SK-N-SH (cell line): Measurements from ENCODE around the gene ARHGAP15. TPM values are rescaled to one million over a fixed set of nuclear protein-coding genes. Genes with fewer than 3 reads are reported as not detected.

ENCODE experiments used
- CTCF ChIA-PET: fragments of 300-600, 350-600 bp; formaldehyde crosslinking; extraction: SDS; loops from one replicate; lab custom pipeline; 2021; lab: Yijun Ruan, JAX
- POLR2A ChIA-PET: fragments of 350-600 bp; sonication (Branson Sonifier 250); formaldehyde crosslinking; extraction: SDS; loops from one replicate; lab custom pipeline; 2020; ENCODE audit warnings: antibody characterized with exemption, inconsistent platforms; lab: Yijun Ruan, JAX
- DNase-seq: peaks from one replicate; pipeline ENCODE4 v3.0.0; 2012
- H2AFZ ChIP-seq: fragments of 200-600 bp; sonication (generic); 2 replicates; pipeline ENCODE4 v1.8.1; 2016; ENCODE audit warnings: antibody characterized with exemption, mild to moderate bottlenecking, low read depth
- H3F3A ChIP-seq: fragments of 200-600 bp; sonication (generic); replicated peaks from 2 replicates; pipeline ENCODE3; 2016; ENCODE audit warnings: antibody characterized with exemption, mild to moderate bottlenecking; ENCODE audit not compliant: insufficient read depth
- H3K27ac ChIP-seq, 2 experiments: fragments of 200-500 bp in 1 of 2; fragments of 200-600 bp in 1 of 2; sonication (Bioruptor generic) in 1 of 2; sonication (generic), shearing (Covaris generic) in 1 of 2; 2 replicates each; pipeline versions ENCODE4 v1.5.1 to v1.6.1; 2014 to 2016; ENCODE audit warnings: low read depth in 2 of 2, inconsistent platforms in 1 of 2, low read length in 1 of 2, mild to moderate bottlenecking in 1 of 2, mixed read lengths in 1 of 2
- H3K27me3 ChIP-seq: fragments of 200-600 bp; sonication (generic), shearing (Covaris generic); 2 replicates; pipeline ENCODE4 v1.6.1; 2016; ENCODE audit warnings: mixed run types; ENCODE audit not compliant: insufficient read depth
- H3K36me3 ChIP-seq, 2 experiments: fragments of 200-500 bp in 1 of 2; fragments of 200-600 bp in 1 of 2; sonication (Bioruptor generic) in 1 of 2; sonication (generic) in 1 of 2; replicated peaks in 1 of 2; 2 replicates each; pipeline versions ENCODE3 to v1.5.1; 2014 to 2016; ENCODE audit warnings: low read length in 1 of 2, mild to moderate bottlenecking in 1 of 2; ENCODE audit not compliant: insufficient read depth in 2 of 2, control insufficient read depth in 1 of 2
- H3K4me1 ChIP-seq, 2 experiments: fragments of 200-500 bp in 1 of 2; fragments of 200-600 bp in 1 of 2; sonication (Bioruptor generic) in 1 of 2; sonication (generic), shearing (Covaris generic) in 1 of 2; 2 replicates each; pipeline versions ENCODE4 v1.5.1 to v1.6.1; 2014 to 2016; ENCODE audit warnings: low read depth in 1 of 2, low read length in 1 of 2, mixed run types in 1 of 2; ENCODE audit not compliant: insufficient read depth in 2 of 2, control insufficient read depth in 1 of 2
- H3K4me2 ChIP-seq: fragments of 200-600 bp; sonication (generic), shearing (Covaris generic); 2 replicates; pipeline ENCODE4 v1.6.1; 2017; ENCODE audit warnings: mixed run types
- H3K4me3 ChIP-seq, 2 experiments: fragments of 200-500 bp in 1 of 2; fragments of 200-600 bp in 1 of 2; sonication (Bioruptor generic) in 1 of 2; sonication (generic), shearing (Covaris generic) in 1 of 2; 2 replicates each; pipeline versions ENCODE4 v1.5.1 to v1.8.1; 2014 to 2016; ENCODE audit warnings: low read depth in 2 of 2, inconsistent platforms in 1 of 2, low read length in 1 of 2, mild to moderate bottlenecking in 1 of 2, mixed read lengths in 1 of 2, moderate library complexity in 1 of 2
- H3K79me2 ChIP-seq: fragments of 200-600 bp; sonication (generic); 2 replicates; pipeline ENCODE4 v1.8.1; 2017; ENCODE audit warnings: mild to moderate bottlenecking; ENCODE audit not compliant: insufficient read depth
- H3K9ac ChIP-seq: fragments of 200-600 bp; sonication (generic); 2 replicates; pipeline ENCODE4 v1.6.1; 2017; ENCODE audit warnings: mixed run types
- H3K9me2 ChIP-seq: fragments of 200-600 bp; sonication (generic); 2 replicates; pipeline ENCODE4 v1.6.1; 2017; ENCODE audit warnings: mixed run types
- H3K9me3 ChIP-seq: fragments of 200-600 bp; sonication (generic); 2 replicates; pipeline ENCODE4 v1.6.1; 2017; ENCODE audit warnings: mixed run types, mild to moderate bottlenecking, moderate library complexity
- H4K20me1 ChIP-seq: fragments of 200-600 bp; sonication (generic); 2 replicates; pipeline ENCODE4 v1.6.1; 2017; ENCODE audit warnings: mild to moderate bottlenecking, mixed run types; ENCODE audit not compliant: insufficient read depth
- ELF1 ChIP-seq: IDR thresholded peaks from 2 replicates; pipeline ENCODE4 v1.4.0; 2012
- EP300 ChIP-seq, 2 experiments: IDR thresholded peaks; 2 replicates each; pipeline versions ENCODE4 v1.4.0 to v1.6.1; 2012; ENCODE audit warnings: borderline replicate concordance in 1 of 2, low read depth in 1 of 2, low read length in 1 of 2
- EZH2phosphoT487 ChIP-seq: fragments of 200-600 bp; sonication (generic); IDR thresholded peaks from 2 replicates; pipeline ENCODE4 v1.6.1; 2017; ENCODE audit warnings: low read depth, mixed run types, mild to moderate bottlenecking, antibody characterized with exemption, moderate library complexity, borderline replicate concordance
- FOSL2 ChIP-seq: IDR thresholded peaks from 2 replicates; pipeline ENCODE4 v1.4.0; 2012; ENCODE audit warnings: low read depth, mild to moderate bottlenecking, moderate library complexity, borderline replicate concordance
- GABPA ChIP-seq: IDR thresholded peaks from 2 replicates; pipeline ENCODE4 v1.4.0; 2012; ENCODE audit warnings: low read depth, mild to moderate bottlenecking
- GATA2 ChIP-seq: sonication (generic); formaldehyde crosslinking; IDR thresholded peaks from 2 replicates; pipeline ENCODE4 v1.5.0; 2020; ENCODE audit warnings: mild to moderate bottlenecking, missing genetic modification reagents
- JUND ChIP-seq: IDR thresholded peaks from 2 replicates; pipeline ENCODE4 v1.4.0; 2012
- MXI1 ChIP-seq: IDR thresholded peaks from 2 replicates; pipeline ENCODE4 v1.6.1; 2012; ENCODE audit warnings: mild to moderate bottlenecking, low read depth, low read length, improper control_type of control experiment
- NFIC ChIP-seq: IDR thresholded peaks from 2 replicates; pipeline ENCODE4 v1.4.0; 2012; ENCODE audit warnings: borderline replicate concordance
- POLR2AphosphoS5 ChIP-seq: IDR thresholded peaks from 2 replicates; pipeline ENCODE4 v1.6.1; 2012; ENCODE audit warnings: low read depth, low read length
- RAD21 ChIP-seq: IDR thresholded peaks from 2 replicates; pipeline ENCODE4 v1.6.1; 2012; ENCODE audit warnings: mild to moderate bottlenecking, low read length
- RCOR1 ChIP-seq: fragments of 150-350 bp; IDR thresholded peaks from 2 replicates; pipeline ENCODE4 v1.6.1; 2017; ENCODE audit warnings: antibody characterized with exemption, low read length
- RFX5 ChIP-seq: IDR thresholded peaks from 2 replicates; pipeline ENCODE4 v1.6.1; 2012; ENCODE audit warnings: mild to moderate bottlenecking, improper control_type of control experiment, low read length
- RXRA ChIP-seq: IDR thresholded peaks from 2 replicates; pipeline ENCODE4 v1.4.0; 2012; ENCODE audit warnings: low read depth, mild to moderate bottlenecking, borderline replicate concordance
- SIN3A ChIP-seq: IDR thresholded peaks from 2 replicates; pipeline ENCODE4 v1.6.1; 2012; ENCODE audit warnings: low read depth, mild to moderate bottlenecking, low read length, moderate library complexity, borderline replicate concordance
- SMC3 ChIP-seq: IDR thresholded peaks from 2 replicates; pipeline ENCODE4 v1.6.1; 2012; ENCODE audit warnings: low read depth, low read length, improper control_type of control experiment
- TAF1 ChIP-seq: IDR thresholded peaks from 2 replicates; pipeline ENCODE4 v1.6.1; 2012; ENCODE audit warnings: low read depth, mild to moderate bottlenecking, low read length, moderate library complexity, borderline replicate concordance
- TCF12 ChIP-seq: IDR thresholded peaks from 2 replicates; pipeline ENCODE4 v1.4.0; 2012
- TEAD4 ChIP-seq: IDR thresholded peaks from 2 replicates; pipeline ENCODE4 v1.4.0; 2012; ENCODE audit warnings: mild to moderate bottlenecking, borderline replicate concordance; ENCODE audit not compliant: insufficient read depth
- USF1 ChIP-seq: IDR thresholded peaks from 2 replicates; pipeline ENCODE4 v1.4.0; 2012; ENCODE audit warnings: low read depth, borderline replicate concordance
- YY1 ChIP-seq: IDR thresholded peaks from 2 replicates; pipeline ENCODE4 v1.4.0; 2012; ENCODE audit warnings: low read depth, mild to moderate bottlenecking
- ZBTB33 ChIP-seq: IDR thresholded peaks from 2 replicates; pipeline ENCODE4 v1.4.0; 2012; ENCODE audit warnings: low read depth, borderline replicate concordance
- WGBS: methylation state at CpG from one replicate; pipeline ENCODE4 v1.1.6; 2017; ENCODE audit warnings: low lambda C conversion rate; 5-methylcytosine and 5-hydroxymethylcytosine counted together
- polyA plus RNA-seq, 3 experiments: library from polyadenylated mRNA; depleted of rRNA; stranded (reverse); fragments of >200 nt; gene quantifications; 2 replicates each; pipeline ENCODE4 v1.2.3, GENCODE V29; 2012
- TF ChIP-seq, protein P1 (sequence below): IDR thresholded peaks from 2 replicates; pipeline ENCODE4; 2012

Gene ARHGAP15
- polyA plus RNA-seq, 1 of the 3 experiments (the other 2 are of a cell fraction), result not detected

DNA sequence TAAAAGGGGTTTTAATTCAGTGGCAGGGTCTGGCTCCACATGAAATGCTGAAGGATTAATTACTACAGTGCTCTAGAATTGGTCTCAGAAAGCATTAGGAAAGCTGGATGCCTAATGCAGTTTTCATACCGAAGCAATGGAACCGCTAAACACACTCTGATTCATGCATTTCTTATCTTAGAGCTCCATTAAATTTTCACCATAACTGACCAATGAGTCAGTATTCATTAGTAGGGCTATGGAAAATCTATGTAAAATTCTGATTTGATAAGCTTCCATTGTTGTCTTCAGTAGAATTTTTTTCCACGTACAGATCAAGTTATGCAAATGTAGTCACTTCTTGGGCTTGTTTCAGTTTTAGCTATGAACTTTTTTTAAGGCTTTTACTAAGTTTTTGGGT is 359.9 kb downstream of the ARHGAP15 start:
- Histone ChIP-seq H3K79me2 (no peaks in the 10 kb centered on the region), H3K27ac (peak overlapping the region; percentile 50; a peak in 3 of 4 replicates), H3K36me3 (peaks cover 0 to 2% of the 10 kb centered on the region in 2 experiments), H3K4me3 (peak overlapping the region in 1 of 2 experiments; percentile 22; a peak in 2 of 4 replicates), H3K27me3 (no peaks in the 10 kb centered on the region), H4K20me1 (no peaks in the 10 kb centered on the region), H2AFZ (peak overlapping the region; percentile 42), H3K4me1 (no peaks in the 10 kb centered on the region; a peak in 1 of 4 replicates), H3F3A (peaks cover 13% of the 10 kb centered on the region), H3K9me2 (no peaks in the 10 kb centered on the region; the same call in 1 of the 2 replicates), H3K4me2 (peak overlapping the region; percentile 32; the same call in 1 of the 2 replicates), H3K9ac (no peak overlapping the region), H3K9me3 (no peaks in the 10 kb centered on the region)
- peak in 1 of 2 experiments; percentile 65; a peak in 1 of 4 replicates for TF ChIP-seq EP300 (IDR thresholded peaks at IDR 0.05; ENCODE audit: borderline replicate concordance in 1 of 2, low read depth in 1 of 2, low read length in 1 of 2)
- TF ChIP-seq GABPA, result 0 out of 2 replicates have a peak, but pooled peaks have one; percentile 17
- 0 out of 2 replicates have a peak, but pooled peaks have one; percentile 13 for TF ChIP-seq ELF1
- TF ChIP-seq, protein P1, sequence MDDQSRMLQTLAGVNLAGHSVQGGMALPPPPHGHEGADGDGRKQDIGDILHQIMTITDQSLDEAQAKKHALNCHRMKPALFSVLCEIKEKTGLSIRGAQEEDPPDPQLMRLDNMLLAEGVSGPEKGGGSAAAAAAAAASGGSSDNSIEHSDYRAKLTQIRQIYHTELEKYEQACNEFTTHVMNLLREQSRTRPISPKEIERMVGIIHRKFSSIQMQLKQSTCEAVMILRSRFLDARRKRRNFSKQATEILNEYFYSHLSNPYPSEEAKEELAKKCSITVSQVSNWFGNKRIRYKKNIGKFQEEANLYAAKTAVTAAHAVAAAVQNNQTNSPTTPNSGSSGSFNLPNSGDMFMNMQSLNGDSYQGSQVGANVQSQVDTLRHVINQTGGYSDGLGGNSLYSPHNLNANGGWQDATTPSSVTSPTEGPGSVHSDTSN, result peak; percentile 51; the same call in 1 of the 2 replicates
- TF ChIP-seq JUND, result peak; percentile 85
- TF ChIP-seq YY1, result peak; percentile 64; the same call in 1 of the 2 replicates
- TF ChIP-seq GATA2 (CRISPR knock-in tag), result no peak
- peak; percentile 51 for TF ChIP-seq TCF12
- TF ChIP-seq SIN3A, result no peak
- TF ChIP-seq POLR2AphosphoS5, result no peak; the same call in 1 of the 2 replicates
- TF ChIP-seq TAF1, result no peak
- TF ChIP-seq NFIC, result peak; percentile 32; the same call in 1 of the 2 replicates
- no peak for TF ChIP-seq RFX5
- TF ChIP-seq FOSL2, result peak; percentile 90
- peak; percentile 76; the same call in 1 of the 2 replicates for TF ChIP-seq TEAD4
- no peak for TF ChIP-seq RXRA
- ChIA-PET CTCF (interaction anchor here (1.2 kb wide), 1 partner anchor 11 kb away, joined by 3 read pairs; no protein-coding TSS in a partner anchor), POLR2A (no interaction called here)
- 11% methylated on average over 3 of the region's 3 CpGs for WGBS
- no peak for DNase-seq

DNA sequence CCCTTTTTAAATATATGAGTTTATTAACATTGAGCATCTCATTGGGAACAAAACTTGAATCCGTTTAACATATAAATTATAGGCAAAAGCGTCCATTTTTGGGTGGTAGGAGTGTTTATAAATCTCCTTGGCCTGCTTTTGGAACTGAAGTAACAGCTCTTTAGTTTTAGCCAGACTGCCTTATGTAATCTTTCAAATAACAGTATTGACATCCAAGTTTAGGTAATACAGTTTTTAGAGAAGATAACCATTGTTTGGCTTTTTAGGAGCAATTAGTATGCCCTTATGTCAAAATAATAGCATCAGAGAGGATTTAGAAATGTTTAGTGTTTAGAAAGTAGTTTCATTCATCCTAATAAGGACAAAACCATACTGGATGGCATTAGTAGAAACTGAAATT is 361.9 kb downstream of the ARHGAP15 start:
- H3K79me2 ChIP-seq, result no peaks in the 10 kb centered on the region
- H3K4me2 ChIP-seq, result no peak overlapping the region
- H3K9ac ChIP-seq, result no peak overlapping the region
- no peaks in the 10 kb centered on the region; a peak in 1 of 4 replicates for H3K4me1 ChIP-seq
- H2AFZ ChIP-seq, result no peak overlapping the region
- no peaks in the 10 kb centered on the region for H3K27me3 ChIP-seq
- WGBS, result 100% methylated on average over 2 of the region's 2 CpGs
- ChIA-PET POLR2A (no interaction called here), CTCF (no interaction called here)
- no peak overlapping the region for H3K4me3 ChIP-seq
- H3K9me3 ChIP-seq, result no peaks in the 10 kb centered on the region; the same call in 1 of the 2 replicates
- peaks cover 13% of the 10 kb centered on the region for H3F3A ChIP-seq
- H4K20me1 ChIP-seq, result no peaks in the 10 kb centered on the region
- DNase-seq, result no peak
- H3K36me3 ChIP-seq, result peaks cover 0 to 4% of the 10 kb centered on the region in 2 experiments
- H3K9me2 ChIP-seq, result no peaks in the 10 kb centered on the region; the same call in 1 of the 2 replicates
- H3K27ac ChIP-seq, result no peak overlapping the region
- TF ChIP-seq ZBTB33, result no peak
- no peak for TF ChIP-seq TCF12
- TF ChIP-seq RCOR1, result no peak
- TF ChIP-seq EZH2phosphoT487, result no peak
- TF ChIP-seq FOSL2, result no peak
- TF ChIP-seq ELF1, result no peak
- TF ChIP-seq, protein P1, result no peak
- no peak for TF ChIP-seq SMC3
- no peak for TF ChIP-seq USF1
- no peak for TF ChIP-seq MXI1
- no peak for TF ChIP-seq GABPA
- no peak for TF ChIP-seq GATA2 (CRISPR knock-in tag)
- TF ChIP-seq RAD21, result no peak
- no peak for TF ChIP-seq POLR2AphosphoS5
